AG04450 (cell line): ENCODE results near the gene COQ10B. TPM values are rescaled to one million over a fixed set of nuclear protein-coding genes. Genes with fewer than 3 reads are reported as not detected.

Experiments
- CTCF ChIA-PET: fragments of 300-600, 350-600 bp; formaldehyde crosslinking; extraction: SDS; loops from one replicate; lab custom pipeline; 2022; ENCODE audit warnings: antibody characterized with exemption, inconsistent platforms; lab: Charles Lee
- POLR2A ChIA-PET: fragments of 350-600 bp; formaldehyde crosslinking; extraction: SDS; loops from one replicate; lab custom pipeline; 2021; ENCODE audit warnings: antibody characterized with exemption, inconsistent platforms; lab: Yijun Ruan, JAX
- DNase-seq: peaks from one replicate; pipeline ENCODE4 v3.0.0-alpha.2; 2011; ENCODE audit warnings: low read depth, low spot score
- H3K27ac ChIP-seq: one replicate; pipeline ENCODE4 v1.5.1; 2012; ENCODE audit warnings: low read depth, low read length, control low read depth
- H3K27me3 ChIP-seq: one replicate; pipeline ENCODE4 v1.6.0; 2012; ENCODE audit warnings: low read length; ENCODE audit not compliant: control insufficient read depth, insufficient read depth
- H3K4me3 ChIP-seq: 2 replicates; pipeline ENCODE4 v1.5.1; 2011; ENCODE audit warnings: mild to moderate bottlenecking, low read depth, low read length, control low read depth
- H3K9me3 ChIP-seq: 2 replicates; pipeline ENCODE4 v1.5.1; 2012; ENCODE audit warnings: low read length; ENCODE audit not compliant: control insufficient read depth, insufficient read depth
- CTCF ChIP-seq: IDR thresholded peaks from 2 replicates; pipeline ENCODE4 v1.5.1; 2011; ENCODE audit warnings: low read depth, low read length, control low read depth, inconsistent platforms
- polyA plus RNA-seq: library from polyadenylated mRNA; depleted of rRNA; stranded (reverse); fragments of >200 nt; gene quantifications from 2 replicates; pipeline ENCODE4 v1.2.3, GENCODE V29; 2011

COQ10B gene
- polyA plus RNA-seq, 1 experiment, result 5.8 TPM

- POLR2A ChIA-PET, result interaction anchor here (3.3 kb wide), 1 partner anchor 15 kb away, joined by 47 read pairs; the partner anchor contains the start of genes HSPD1 and HSPE1
- Histone ChIP-seq H3K27ac (no peak overlapping the region), H3K27me3 (no peaks in the 10 kb centered on the region), H3K9me3 (no peaks in the 10 kb centered on the region), H3K4me3 (peak overlapping the region; percentile 84; the same call in 1 of the 2 replicates)
- CTCF ChIA-PET, result no interaction called here
- no peak for TF ChIP-seq CTCF
- no peak for DNase-seq
Measured at GRCh38 chr2:197514754-197515153, 61.4 kb downstream of the COQ10B start.

GRCh38 chr2:197515315-197515738 is 62.0 kb downstream of the COQ10B start:
- peak overlapping the region; percentile 73 for H3K27ac ChIP-seq
- H3K9me3 ChIP-seq, result no peaks in the 10 kb centered on the region
- peak overlapping the region; percentile 84 for H3K4me3 ChIP-seq
- no peak for TF ChIP-seq CTCF
- ChIA-PET CTCF (no interaction called here), POLR2A (interaction anchor here (0.6 to 3.3 kb wide), 7 partner anchors 9 to 190 kb away, joined by 3 to 47 read pairs (median 4); partner anchors contain the start of genes COQ10B, HSPD1, HSPE1 and MARS2)
- DNase-seq, result no peak
- H3K27me3 ChIP-seq, result no peaks in the 10 kb centered on the region

GRCh38 chr2:197515739-197516392 is 62.5 kb downstream of the COQ10B start, which contains the start of gene MOB4:
Gene MOB4 (plus strand): TSS chr2:197516066. CDS start chr2:197516087, 21 bp downstream.
- DNase-seq, result peak; percentile 86
- CTCF ChIA-PET, result interaction anchor here (1.0 kb wide), 1 partner anchor 14 kb away, joined by 3 read pairs; no protein-coding TSS in a partner anchor
- Histone ChIP-seq H3K9me3 (no peaks in the 10 kb centered on the region), H3K27me3 (no peaks in the 10 kb centered on the region), H3K4me3 (peak within 1 kb of the TSS; percentile 84), H3K27ac (peak within 1 kb of the TSS; percentile 73)
- POLR2A ChIA-PET, result interaction anchor here (0.6 to 3.3 kb wide), 9 partner anchors 9 to 196 kb away, joined by 3 to 47 read pairs (median 4); partner anchors contain the start of genes COQ10B, HSPD1, HSPE1 and MARS2
- no peak for TF ChIP-seq CTCF

DNA sequence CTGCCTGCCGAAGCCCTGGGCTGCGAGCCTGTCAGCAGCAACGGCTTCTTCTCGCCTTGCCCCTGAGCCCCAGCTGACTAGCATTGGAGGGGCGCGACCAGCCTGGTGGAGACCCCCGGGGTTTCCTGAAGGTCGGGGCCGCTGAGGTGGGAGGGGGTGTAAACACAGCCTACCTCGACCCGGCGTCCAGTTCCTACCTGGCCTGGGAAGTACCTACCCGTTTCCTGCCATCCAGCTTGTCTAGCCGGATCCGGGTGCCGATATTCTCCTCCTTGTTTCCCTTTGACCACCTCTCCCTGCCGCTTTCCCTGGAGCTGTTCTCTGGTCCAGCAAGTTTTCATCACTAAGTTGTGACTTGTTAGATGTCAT is 63.0 kb downstream of the COQ10B start:
- POLR2A ChIA-PET, result interaction anchor here (0.6 to 3.3 kb wide), 7 partner anchors 10 to 196 kb away, joined by 3 to 47 read pairs (median 4); partner anchors contain the start of genes COQ10B, HSPD1, HSPE1 and SF3B1
- CTCF ChIA-PET, result interaction anchor here (1.0 kb wide), 1 partner anchor 14 kb away, joined by 3 read pairs; no protein-coding TSS in a partner anchor
- Histone ChIP-seq H3K27me3 (no peaks in the 10 kb centered on the region), H3K27ac (peak overlapping the region; percentile 31), H3K4me3 (peak overlapping the region; percentile 84), H3K9me3 (no peaks in the 10 kb centered on the region)
- no peak for DNase-seq
- TF ChIP-seq CTCF, result no peak

- ChIA-PET CTCF (no interaction called here), POLR2A (interaction anchor here (1.1 to 3.3 kb wide), 2 partner anchors 18 to 195 kb away, joined by 3 to 47 read pairs; partner anchors contain the start of genes HSPD1 and HSPE1)
- H3K27me3 ChIP-seq, result no peaks in the 10 kb centered on the region
- peak overlapping the region; percentile 84 for H3K4me3 ChIP-seq
- H3K9me3 ChIP-seq, result no peaks in the 10 kb centered on the region
- DNase-seq, result no peak
- H3K27ac ChIP-seq, result no peak overlapping the region
- no peak for TF ChIP-seq CTCF
Measured at GRCh38 chr2:197517150-197517549, 63.8 kb downstream of the COQ10B start.
